Left ventricle myocardium inferior (tissue), 1 donor: ENCODE data around the gene TBC1D5. TPM values are rescaled to one million over a fixed set of nuclear protein-coding genes. Genes with fewer than 3 reads are reported as not detected.

Experiments
- DNase-seq: peaks from one replicate; pipeline ENCODE4 v3.0.0-alpha.2; 2020
- H3K27ac ChIP-seq: fragments of 200-600 bp; replicated peaks from 2 replicates; pipeline ENCODE4 v1.8.0; 2021
- H3K27me3 ChIP-seq: fragments of 200-600 bp; 2 replicates; pipeline ENCODE4 v1.8.0; 2021; ENCODE audit warnings: low read depth
- H3K36me3 ChIP-seq: fragments of 200-600 bp; 2 replicates; pipeline ENCODE4 v1.8.0; 2021
- H3K4me1 ChIP-seq: fragments of 200-600 bp; 2 replicates; pipeline ENCODE4 v1.8.0; 2021
- H3K4me3 ChIP-seq: fragments of 200-600 bp; 2 replicates; pipeline ENCODE4 v1.8.0; 2021; ENCODE audit warnings: mild to moderate bottlenecking, moderate library complexity
- H3K9me3 ChIP-seq: fragments of 200-600 bp; replicated peaks from 2 replicates; pipeline ENCODE4 v1.8.0; 2021
- CTCF ChIP-seq: fragments of 200-600 bp; IDR thresholded peaks from 2 replicates; pipeline ENCODE4 v1.8.0; 2021; ENCODE audit warnings: antibody characterized with exemption, mild to moderate bottlenecking, borderline replicate concordance
- intact Hi-C: fragments of 100-400 bp; cut with micrococcal nuclease; formaldehyde crosslinking; loops from one replicate; pipeline ENCODE4 v1.11.0; 2022
- total RNA-seq: library from RNA; stranded (reverse); fragmentation: NEBNext Ultra II Directional; extraction: Animal tissue kit (Norgen Biotek cat#: 25700); gene quantifications from one replicate; pipeline ENCODE4 v1.2.1, GENCODE V29; 2021
- donor health status: DM: no; HTN: yes; CAD: no; lungs with severe emphysema.

Gene TBC1D5
- total RNA-seq, 1 donor from 2014 or later: 26.9 TPM

GRCh38 chr3:17266846-17267245 lies 475.6 kb downstream of the TBC1D5 start:
- TF ChIP-seq CTCF: no peak
- no peak for DNase-seq
- intact Hi-C loops: no loop called here

GRCh38 chr3:17261627-17262369 lies 480.6 kb downstream of the TBC1D5 start:
- H3K27ac ChIP-seq: no peak overlapping the region
- H3K4me3 ChIP-seq: no peak overlapping the region
- no peaks in the 10 kb centered on the region for H3K36me3 ChIP-seq
- TF ChIP-seq CTCF: no peak
- no peak for DNase-seq
- H3K27me3 ChIP-seq: no peaks in the 10 kb centered on the region
- no peaks in the 10 kb centered on the region for H3K9me3 ChIP-seq
- intact Hi-C loops: loop anchor here (2.0 kb wide), 1 partner anchor 147 kb away; no protein-coding TSS in a partner anchor
- H3K4me1 ChIP-seq: peaks cover 16% of the 10 kb centered on the region

More at GRCh38 chr3:17266846-17267245, 475.6 kb downstream of the TBC1D5 start:
- no peaks in the 10 kb centered on the region for H3K36me3 ChIP-seq
- H3K9me3 ChIP-seq: no peaks in the 10 kb centered on the region
- no peak overlapping the region for H3K4me3 ChIP-seq
- H3K27ac ChIP-seq: no peak overlapping the region
- H3K27me3 ChIP-seq: no peaks in the 10 kb centered on the region
- peaks cover 13% of the 10 kb centered on the region for H3K4me1 ChIP-seq

GRCh38 chr3:17260257-17260656 lies 482.2 kb downstream of the TBC1D5 start:
- TF ChIP-seq CTCF: no peak
- H3K4me1 ChIP-seq: peaks cover 7% of the 10 kb centered on the region
- intact Hi-C loops: loop anchor here (2.0 kb wide), 1 partner anchor 149 kb away; no protein-coding TSS in a partner anchor
- DNase-seq: no peak
- H3K36me3 ChIP-seq: no peaks in the 10 kb centered on the region
- no peak overlapping the region for H3K27ac ChIP-seq
- no peaks in the 10 kb centered on the region for H3K27me3 ChIP-seq
- no peak overlapping the region for H3K4me3 ChIP-seq
- H3K9me3 ChIP-seq: no peaks in the 10 kb centered on the region

GRCh38 chr3:17259685-17260084 lies 482.7 kb downstream of the TBC1D5 start:
- intact Hi-C loops: loop anchor here (2.0 to 5.0 kb wide), 2 partner anchors 149 to 583 kb away; no protein-coding TSS in a partner anchor
- DNase-seq: no peak
- Histone ChIP-seq H3K4me3 (no peak overlapping the region), H3K27me3 (no peaks in the 10 kb centered on the region), H3K36me3 (no peaks in the 10 kb centered on the region), H3K27ac (no peak overlapping the region), H3K9me3 (no peaks in the 10 kb centered on the region), H3K4me1 (peaks cover 3% of the 10 kb centered on the region)
- TF ChIP-seq CTCF: no peak

- peak; percentile 83 for TF ChIP-seq CTCF
Measured at GRCh38 chr3:17258823-17259436, 483.5 kb downstream of the TBC1D5 start.

More at GRCh38 chr3:17258823-17259436, 483.5 kb downstream of the TBC1D5 start:
- Histone ChIP-seq H3K4me3 (no peak overlapping the region), H3K36me3 (no peaks in the 10 kb centered on the region), H3K9me3 (no peaks in the 10 kb centered on the region), H3K27ac (no peak overlapping the region), H3K4me1 (peaks cover 3% of the 10 kb centered on the region), H3K27me3 (no peaks in the 10 kb centered on the region)
- no peak for DNase-seq
- intact Hi-C loops: loop anchor here (5.0 kb wide), 1 partner anchor 583 kb away; no protein-coding TSS in a partner anchor
